Endothelial cell (in vitro differentiated cells): ENCODE results near the gene NPTN. TPM values are rescaled to one million over a fixed set of nuclear protein-coding genes. Genes with fewer than 3 reads are reported as not detected.
"Not testable (repeated sequence)": the region's sequence is repeated elsewhere in the genome, so short reads cannot be mapped to it uniquely, and the experiment has no call there.

Experiments
- DNase-seq: peaks from one replicate; pipeline ENCODE4 v3.0.0; 2021; ENCODE audit warnings: low spot score
- H3K27ac Mint-ChIP-seq: one replicate; pipeline ENCODE4 v1.8.0; 2021; ENCODE audit warnings: mixed read lengths, inconsistent platforms; ENCODE audit not compliant: unreplicated experiment
- H3K27me3 Mint-ChIP-seq: one replicate; pipeline ENCODE4 v1.8.0; 2021; ENCODE audit warnings: mild to moderate bottlenecking, moderate library complexity, mixed read lengths, inconsistent platforms; ENCODE audit not compliant: unreplicated experiment
- H3K36me3 Mint-ChIP-seq: one replicate; pipeline ENCODE4 v1.8.0; 2021; ENCODE audit warnings: mild to moderate bottlenecking, low read depth, mixed read lengths, inconsistent platforms; ENCODE audit not compliant: unreplicated experiment
- H3K4me1 Mint-ChIP-seq: one replicate; pipeline ENCODE4 v1.8.0; 2021; ENCODE audit warnings: mild to moderate bottlenecking, mixed read lengths, inconsistent platforms; ENCODE audit not compliant: unreplicated experiment
- H3K4me3 Mint-ChIP-seq: one replicate; pipeline ENCODE4 v1.8.0; 2021; ENCODE audit warnings: mild to moderate bottlenecking, mixed read lengths, inconsistent platforms; ENCODE audit not compliant: unreplicated experiment
- H3K9me3 Mint-ChIP-seq: one replicate; pipeline ENCODE4 v1.8.0; 2021; ENCODE audit warnings: mixed read lengths, inconsistent platforms; ENCODE audit not compliant: unreplicated experiment
- total RNA-seq: library from RNA; stranded (reverse); fragmentation: NEBNext Ultra II Directional; extraction: Animal tissue kit (Norgen Biotek cat#: 25700); gene quantifications from one replicate; pipeline ENCODE4 v1.2.1, GENCODE V29; 2021; ENCODE audit not compliant: unreplicated experiment
- TF ChIP-seq, protein P1 (sequence below): fragments of 200-600 bp; sonication (generic); IDR thresholded peaks from one replicate; pipeline ENCODE4 v1.5.0; 2021; ENCODE audit warnings: antibody characterized with exemption; ENCODE audit not compliant: unreplicated experiment

NPTN gene
- total RNA-seq, 1 donor from 2014 or later, result 223 TPM

DNA sequence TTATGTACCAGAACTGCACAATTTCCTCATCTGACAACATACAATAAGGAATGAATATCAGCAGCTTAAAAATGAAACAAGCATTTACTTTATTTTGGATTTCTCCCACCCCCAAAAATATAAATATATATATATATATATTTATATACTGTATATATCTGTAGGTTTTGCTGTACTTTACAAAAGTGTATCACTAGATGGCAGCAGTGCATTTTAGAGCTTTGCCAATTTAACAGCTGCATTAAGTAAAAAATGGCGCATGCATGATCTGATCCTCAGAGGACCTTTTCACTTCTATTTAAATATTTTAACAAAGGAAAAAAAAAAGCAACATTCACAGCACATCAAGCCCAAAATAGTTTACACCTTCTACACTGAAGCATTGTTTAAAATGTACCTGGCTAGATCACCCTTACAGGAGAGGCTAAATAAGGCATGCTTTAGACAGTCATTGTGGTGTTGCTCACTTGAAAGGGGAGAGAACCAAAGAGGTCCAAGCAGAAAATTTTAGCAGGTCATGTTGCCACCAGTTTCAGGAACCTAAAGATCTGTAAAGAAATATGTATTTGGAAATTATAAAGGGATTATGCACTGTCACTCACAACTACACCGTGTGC lies 72.6 kb downstream of the NPTN start:
- H3K9me3 Mint-ChIP-seq, result no peaks in the 10 kb centered on the region
- peaks cover 27% of the 10 kb centered on the region for H3K36me3 Mint-ChIP-seq
- peaks cover 19% of the 10 kb centered on the region for H3K4me1 Mint-ChIP-seq
- no peaks in the 10 kb centered on the region for H3K27me3 Mint-ChIP-seq
- no peak overlapping the region for H3K4me3 Mint-ChIP-seq
- no peak for DNase-seq
- H3K27ac Mint-ChIP-seq, result peak overlapping the region; percentile 59
- TF ChIP-seq, protein P1, sequence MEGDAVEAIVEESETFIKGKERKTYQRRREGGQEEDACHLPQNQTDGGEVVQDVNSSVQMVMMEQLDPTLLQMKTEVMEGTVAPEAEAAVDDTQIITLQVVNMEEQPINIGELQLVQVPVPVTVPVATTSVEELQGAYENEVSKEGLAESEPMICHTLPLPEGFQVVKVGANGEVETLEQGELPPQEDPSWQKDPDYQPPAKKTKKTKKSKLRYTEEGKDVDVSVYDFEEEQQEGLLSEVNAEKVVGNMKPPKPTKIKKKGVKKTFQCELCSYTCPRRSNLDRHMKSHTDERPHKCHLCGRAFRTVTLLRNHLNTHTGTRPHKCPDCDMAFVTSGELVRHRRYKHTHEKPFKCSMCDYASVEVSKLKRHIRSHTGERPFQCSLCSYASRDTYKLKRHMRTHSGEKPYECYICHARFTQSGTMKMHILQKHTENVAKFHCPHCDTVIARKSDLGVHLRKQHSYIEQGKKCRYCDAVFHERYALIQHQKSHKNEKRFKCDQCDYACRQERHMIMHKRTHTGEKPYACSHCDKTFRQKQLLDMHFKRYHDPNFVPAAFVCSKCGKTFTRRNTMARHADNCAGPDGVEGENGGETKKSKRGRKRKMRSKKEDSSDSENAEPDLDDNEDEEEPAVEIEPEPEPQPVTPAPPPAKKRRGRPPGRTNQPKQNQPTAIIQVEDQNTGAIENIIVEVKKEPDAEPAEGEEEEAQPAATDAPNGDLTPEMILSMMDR, result peak; percentile 54

DNA sequence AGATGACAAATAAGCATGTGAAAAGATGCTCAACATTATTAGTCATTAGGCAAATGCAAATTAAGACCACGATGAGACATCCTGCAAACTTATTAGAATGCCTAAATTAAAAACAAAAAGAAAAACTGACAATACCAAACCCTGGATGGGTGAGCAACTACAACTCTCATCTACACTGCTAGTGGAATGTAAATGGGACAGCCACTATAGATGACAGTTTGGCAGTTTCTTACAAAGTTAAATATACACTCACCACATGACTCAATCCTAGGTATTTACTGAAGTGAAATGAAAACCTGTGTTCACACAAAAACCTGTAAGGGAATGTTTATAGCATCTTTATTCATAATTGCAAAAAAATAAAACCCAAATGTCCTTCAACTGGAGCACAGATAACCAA lies 74.7 kb downstream of the NPTN start:
- no peak for DNase-seq
- Mint-ChIP-seq H3K9me3 (no peaks in the 10 kb centered on the region), H3K4me1 (peaks cover 21% of the 10 kb centered on the region), H3K27ac (no peak overlapping the region), H3K27me3 (peaks cover 1% of the 10 kb centered on the region), H3K36me3 (peaks cover 21% of the 10 kb centered on the region), H3K4me3 (no peak overlapping the region)
- TF ChIP-seq, protein P1, result no peak

DNA sequence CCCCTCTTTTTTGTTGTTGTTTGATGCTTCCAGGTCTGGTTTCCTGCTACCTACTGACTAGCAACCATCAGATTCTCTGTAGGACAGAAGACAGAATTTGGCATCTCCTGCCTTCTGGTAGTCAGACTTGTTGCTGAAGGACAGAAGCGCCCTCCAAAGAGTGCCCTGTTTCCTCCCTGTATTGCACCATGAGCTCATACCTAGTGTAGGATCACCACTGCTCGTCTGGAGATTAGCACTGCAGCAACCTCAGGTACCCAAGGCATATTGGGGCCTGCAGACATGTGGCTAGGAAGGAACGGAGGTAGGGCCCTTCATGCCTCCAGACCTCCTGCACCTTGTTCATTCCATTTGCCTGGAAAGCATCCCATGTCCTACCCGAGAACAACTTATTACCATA lies 78.1 kb downstream of the NPTN start:
- TF ChIP-seq, protein P1, result no peak
- no peaks in the 10 kb centered on the region for H3K9me3 Mint-ChIP-seq
- peaks cover 7% of the 10 kb centered on the region for H3K36me3 Mint-ChIP-seq
- H3K27me3 Mint-ChIP-seq, result peaks cover 1% of the 10 kb centered on the region
- no peak overlapping the region for H3K27ac Mint-ChIP-seq
- peaks cover 21% of the 10 kb centered on the region for H3K4me1 Mint-ChIP-seq
- H3K4me3 Mint-ChIP-seq, result no peak overlapping the region
- DNase-seq, result no peak

DNA sequence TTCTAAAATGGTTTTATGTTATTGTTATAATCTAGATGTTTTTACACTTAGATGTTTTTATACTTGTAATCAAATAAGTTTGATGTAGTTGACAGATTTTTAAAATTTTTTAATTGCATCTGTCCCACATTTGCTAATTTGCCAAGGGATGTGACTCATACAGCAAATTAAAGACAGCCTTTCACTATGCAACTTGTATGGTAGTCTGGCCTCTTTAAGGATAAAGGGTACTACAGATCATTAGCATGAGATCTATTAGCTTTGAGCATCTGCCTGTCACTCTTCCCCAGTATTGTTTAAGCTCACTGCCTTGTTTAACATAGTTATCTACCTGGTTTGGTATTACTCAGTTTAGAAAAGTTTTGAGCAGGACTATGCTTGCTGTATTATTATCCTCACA lies 83.0 kb downstream of the NPTN start:
- H3K36me3 Mint-ChIP-seq, result no peaks in the 10 kb centered on the region

DNA sequence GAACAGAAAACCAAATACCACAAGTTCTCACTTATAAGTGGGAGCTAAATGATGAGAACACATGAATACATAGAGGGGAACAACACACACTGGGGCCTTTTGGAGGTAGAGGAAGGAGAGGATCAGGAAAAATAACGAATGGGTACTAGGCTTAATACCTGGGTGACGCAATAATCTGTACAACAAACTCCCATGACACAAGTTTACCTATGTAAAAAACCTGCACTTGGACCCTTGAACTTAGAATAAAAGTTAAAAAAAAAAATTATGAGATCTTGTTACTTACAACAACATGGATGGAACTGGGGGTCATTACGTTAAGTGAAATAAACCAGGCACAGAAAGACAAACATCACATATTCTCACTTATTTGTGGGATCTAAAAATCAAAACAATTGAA lies 84.3 kb downstream of the NPTN start:
- H3K27me3 Mint-ChIP-seq, H3K36me3 Mint-ChIP-seq, H3K4me1 Mint-ChIP-seq, DNase-seq, H3K9me3 Mint-ChIP-seq, H3K4me3 Mint-ChIP-seq, H3K27ac Mint-ChIP-seq: not testable (repeated sequence)

More for the DNA sequence above, 83.0 kb downstream of the NPTN start:
- TF ChIP-seq, protein P1, result no peak
- no peak overlapping the region for H3K27ac Mint-ChIP-seq
- no peaks in the 10 kb centered on the region for H3K27me3 Mint-ChIP-seq
- no peak for DNase-seq
- peaks cover 9% of the 10 kb centered on the region for H3K4me1 Mint-ChIP-seq
- no peak overlapping the region for H3K4me3 Mint-ChIP-seq
- no peaks in the 10 kb centered on the region for H3K9me3 Mint-ChIP-seq
